HK-2 (cell line): Measurements from ENCODE around the gene C19orf33.
"Not testable (repeated sequence)": the region's sequence is repeated elsewhere in the genome, so short reads cannot be mapped to it uniquely, and the experiment has no call there.

ENCODE experiments used
- DNase-seq: peaks from one replicate; pipeline ENCODE4 v3.0.0-alpha.2; 2018; ENCODE audit not compliant: unreplicated experiment

The C19orf33 gene

GRCh38 chr19:38303517-38304351, at the start of gene C19orf33:
Gene C19orf33 (plus strand): TSS chr19:38304251. CDS start chr19:38304262, 11 bp downstream.
- peak; percentile 84 for DNase-seq

DNA sequence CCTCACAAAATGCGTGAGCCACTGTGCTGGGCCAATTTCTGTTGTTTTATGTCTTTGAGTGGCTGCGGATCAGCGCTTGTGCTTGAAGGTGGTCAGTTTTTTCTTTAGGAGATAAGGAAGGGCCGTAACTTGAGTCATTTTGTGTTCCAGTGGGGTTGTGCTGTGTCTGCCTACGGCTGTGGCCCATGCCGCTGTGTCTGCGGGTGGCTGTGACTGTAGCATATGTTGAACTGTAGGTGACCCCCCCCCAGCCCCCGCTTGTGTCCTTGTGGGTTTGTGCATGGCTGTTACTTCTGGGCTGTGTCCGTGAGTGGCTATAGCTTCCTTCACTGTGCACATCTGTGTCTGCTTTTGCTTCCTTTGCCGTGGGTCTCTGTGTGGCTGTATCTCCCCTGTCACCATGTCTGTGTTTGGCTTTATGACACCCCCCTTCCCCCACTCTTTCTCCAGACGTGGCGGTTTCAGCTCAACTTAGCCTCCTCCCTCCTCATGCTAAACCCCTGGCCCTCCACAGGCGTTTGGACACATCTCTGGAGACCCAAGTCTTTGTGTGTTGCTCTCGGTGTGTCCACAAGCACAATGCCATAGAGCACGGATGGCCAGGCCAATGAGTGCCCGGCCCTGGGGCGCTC, 48.6 kb upstream of the C19orf33 start:
- DNase-seq, result no peak

GRCh38 chr19:38261942-38262341, 42.1 kb upstream of the C19orf33 start:
- DNase-seq, result not testable (repeated sequence)

DNA sequence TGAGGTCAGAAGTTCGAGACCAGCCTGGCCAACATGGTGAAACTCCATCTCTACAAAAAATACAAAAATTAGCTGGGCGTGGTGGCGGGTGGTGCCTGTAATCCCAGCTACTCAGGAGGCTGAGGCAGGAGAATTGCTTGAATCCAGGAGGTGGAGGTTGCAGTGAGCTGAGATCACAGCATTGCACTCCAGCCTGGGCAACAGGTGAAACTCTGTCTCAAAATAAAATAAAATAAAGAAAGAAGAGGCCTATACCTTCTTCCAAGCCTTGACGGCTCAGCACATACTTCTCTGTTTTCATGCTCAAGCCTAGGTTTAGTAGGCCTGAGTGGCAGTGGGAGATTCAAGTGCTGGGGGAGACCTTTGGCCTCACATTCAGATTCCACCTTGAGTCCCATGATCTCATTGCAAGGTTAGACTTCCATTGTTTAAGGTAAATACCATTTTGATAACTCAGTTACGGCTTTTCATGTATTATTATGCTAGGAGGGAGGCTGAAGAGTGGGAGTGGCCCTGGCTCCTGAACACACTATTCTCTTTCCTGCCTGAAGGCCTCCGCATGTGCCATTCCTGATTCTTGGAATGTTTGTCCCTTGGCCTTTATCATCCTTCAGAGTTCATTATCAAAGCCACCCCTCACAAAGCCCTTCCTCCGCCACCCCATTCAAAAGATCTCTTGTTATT, 41.3 kb upstream of the C19orf33 start:
- no peak for DNase-seq

- DNase-seq, result peak; percentile 94
Observed at GRCh38 chr19:38263689-38264485, 40.2 kb upstream of the C19orf33 start.

DNA sequence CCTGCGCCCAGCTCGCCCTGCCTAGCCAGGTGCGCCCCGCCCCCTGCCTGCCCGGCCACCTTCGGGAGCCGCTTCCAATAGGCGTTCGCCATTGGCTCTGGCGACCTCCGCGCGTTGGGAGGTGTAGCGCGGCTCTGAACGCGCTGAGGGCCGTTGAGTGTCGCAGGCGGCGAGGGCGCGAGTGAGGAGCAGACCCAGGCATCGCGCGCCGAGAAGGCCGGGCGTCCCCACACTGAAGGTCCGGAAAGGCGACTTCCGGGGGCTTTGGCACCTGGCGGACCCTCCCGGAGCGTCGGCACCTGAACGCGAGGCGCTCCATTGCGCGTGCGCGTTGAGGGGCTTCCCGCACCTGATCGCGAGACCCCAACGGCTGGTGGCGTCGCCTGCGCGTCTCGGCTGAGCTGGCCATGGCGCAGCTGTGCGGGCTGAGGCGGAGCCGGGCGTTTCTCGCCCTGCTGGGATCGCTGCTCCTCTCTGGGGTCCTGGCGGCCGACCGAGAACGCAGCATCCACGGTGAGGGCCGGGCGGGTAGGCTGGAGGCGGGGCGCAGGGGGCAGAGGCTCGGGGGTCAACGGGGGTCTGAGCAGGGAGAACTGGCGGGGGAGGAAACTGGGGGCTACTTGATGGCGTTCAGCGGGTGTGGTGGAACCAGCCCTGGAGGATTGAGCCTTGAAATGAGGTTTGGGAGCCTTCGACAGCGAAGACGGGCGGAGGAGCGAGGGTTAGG, 39.4 kb upstream of the C19orf33 start, which contains the start of gene SPINT2:
SPINT2 (plus strand) TSS at position 88 of the 727 bp plus-strand sequence; CDS start at position 408, 320 bp downstream.
- DNase-seq, result no peak

DNA sequence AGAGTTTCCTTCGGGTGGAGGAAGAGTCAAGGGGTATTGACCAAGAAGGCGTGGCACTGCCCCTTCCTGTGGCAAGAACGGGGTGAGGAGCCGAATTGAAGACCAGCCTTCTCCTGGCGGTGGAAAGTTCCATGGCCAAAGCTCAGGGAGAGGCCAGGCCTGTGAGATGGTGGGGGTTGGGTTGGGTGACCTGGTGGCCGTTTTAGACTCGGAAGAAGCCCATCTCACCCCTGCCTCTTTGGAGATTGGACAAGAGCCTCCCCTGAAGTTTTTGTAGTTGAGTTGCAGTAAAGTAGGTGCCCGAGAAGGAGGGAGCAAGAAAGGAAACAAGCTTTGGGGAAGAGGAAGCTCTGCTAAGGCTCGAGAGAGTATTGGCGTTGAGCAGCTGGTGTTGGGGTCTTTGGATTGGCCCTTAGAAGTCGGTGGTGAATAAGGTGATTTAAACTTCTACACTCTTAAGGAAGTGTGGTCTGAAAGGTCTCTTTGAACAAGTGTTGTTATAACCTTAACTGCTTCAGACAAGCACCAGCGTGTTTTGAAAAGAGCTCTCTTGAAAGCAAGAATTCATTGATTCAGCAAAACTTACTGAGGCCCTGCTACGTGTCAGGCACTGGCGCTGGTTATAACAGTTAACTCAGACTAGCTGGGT, 38.7 kb upstream of the C19orf33 start:
- peak; percentile 50 for DNase-seq

DNA sequence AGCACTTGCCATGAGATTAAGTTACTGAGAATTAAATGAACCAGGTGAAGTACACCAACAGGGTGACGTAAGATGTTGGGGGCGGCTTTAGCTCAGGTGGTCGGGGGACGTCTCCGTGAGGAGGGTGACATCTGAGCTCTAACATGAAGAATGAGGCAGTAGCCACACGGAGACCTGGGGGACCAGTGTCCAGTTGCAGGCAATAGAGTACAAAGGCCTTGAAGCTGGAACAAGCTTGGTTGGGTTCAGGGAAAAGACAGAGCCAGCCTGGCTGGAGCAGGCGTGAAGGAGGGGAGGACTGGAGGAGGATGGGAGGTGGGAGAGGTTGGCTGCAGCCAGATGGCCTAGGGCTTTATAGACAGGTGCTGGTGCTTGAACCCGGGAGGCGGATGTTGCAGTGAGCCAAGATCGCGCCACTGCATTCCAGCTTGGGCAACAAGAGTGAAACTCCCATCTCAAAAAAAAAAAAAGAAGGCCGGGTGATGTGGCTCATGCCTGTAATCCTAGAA, 38.1 kb upstream of the C19orf33 start:
- DNase-seq, result peak; percentile 26

- DNase-seq, result peak; percentile 65
Observed at GRCh38 chr19:38266981-38267597, 37.0 kb upstream of the C19orf33 start.

- DNase-seq, result peak; percentile 41
Observed at GRCh38 chr19:38267761-38268483, 36.1 kb upstream of the C19orf33 start.

- DNase-seq, result no peak
Observed at GRCh38 chr19:38268539-38268938, 35.5 kb upstream of the C19orf33 start.

- DNase-seq, result peak; percentile 46
Observed at GRCh38 chr19:38270587-38271167, 33.4 kb upstream of the C19orf33 start.

GRCh38 chr19:38273499-38273898, 30.6 kb upstream of the C19orf33 start:
- no peak for DNase-seq

DNA sequence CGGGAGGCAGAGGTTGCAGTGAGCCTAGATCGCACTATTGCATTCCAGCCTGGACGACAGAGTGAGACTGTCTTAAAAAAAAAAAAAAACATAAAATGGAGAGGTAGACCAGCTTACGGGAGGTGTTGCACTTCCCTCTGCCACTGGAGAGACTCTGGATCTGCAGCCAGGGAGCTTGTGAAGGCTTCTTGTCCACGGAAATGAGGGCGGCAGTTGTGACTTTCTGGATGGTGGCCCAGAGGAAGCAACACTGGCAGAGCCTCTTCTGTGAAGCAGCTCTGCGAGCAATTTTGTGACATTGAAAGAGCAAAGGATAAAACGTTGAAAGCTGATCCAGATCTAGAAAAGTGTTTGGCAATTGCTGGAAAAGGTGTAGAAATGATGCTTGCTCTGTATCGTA, 29.3 kb upstream of the C19orf33 start:
- DNase-seq, result no peak

DNA sequence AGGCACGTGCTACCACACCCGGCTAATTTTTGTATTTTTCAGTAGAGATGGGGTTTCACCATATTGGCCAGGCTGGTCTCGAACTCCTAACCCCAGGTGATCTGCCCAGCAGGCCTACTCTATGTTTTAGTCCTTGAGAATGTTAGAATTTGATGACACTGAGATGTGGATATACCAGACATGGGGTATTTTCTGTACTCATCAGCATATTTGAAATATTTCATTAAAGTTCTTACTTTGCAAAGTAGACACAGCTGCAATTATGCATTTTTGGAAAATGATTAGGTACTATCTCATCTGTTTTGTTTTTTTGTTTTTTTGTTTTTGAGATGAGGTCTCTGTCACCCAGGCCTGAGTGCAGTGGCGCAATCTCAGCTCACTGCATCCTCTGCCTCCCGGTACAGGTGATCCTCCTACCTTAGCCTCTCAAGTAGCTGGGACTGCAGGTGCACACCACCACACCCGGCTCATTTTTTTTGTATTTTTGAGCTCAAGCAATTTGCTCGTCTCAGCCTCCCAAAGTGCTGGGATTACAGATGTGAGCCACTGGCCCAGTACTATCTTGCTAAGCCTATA, 27.0 kb upstream of the C19orf33 start:
- DNase-seq, result no peak

- no peak for DNase-seq
Observed at GRCh38 chr19:38277549-38277948, 26.5 kb upstream of the C19orf33 start.

DNA sequence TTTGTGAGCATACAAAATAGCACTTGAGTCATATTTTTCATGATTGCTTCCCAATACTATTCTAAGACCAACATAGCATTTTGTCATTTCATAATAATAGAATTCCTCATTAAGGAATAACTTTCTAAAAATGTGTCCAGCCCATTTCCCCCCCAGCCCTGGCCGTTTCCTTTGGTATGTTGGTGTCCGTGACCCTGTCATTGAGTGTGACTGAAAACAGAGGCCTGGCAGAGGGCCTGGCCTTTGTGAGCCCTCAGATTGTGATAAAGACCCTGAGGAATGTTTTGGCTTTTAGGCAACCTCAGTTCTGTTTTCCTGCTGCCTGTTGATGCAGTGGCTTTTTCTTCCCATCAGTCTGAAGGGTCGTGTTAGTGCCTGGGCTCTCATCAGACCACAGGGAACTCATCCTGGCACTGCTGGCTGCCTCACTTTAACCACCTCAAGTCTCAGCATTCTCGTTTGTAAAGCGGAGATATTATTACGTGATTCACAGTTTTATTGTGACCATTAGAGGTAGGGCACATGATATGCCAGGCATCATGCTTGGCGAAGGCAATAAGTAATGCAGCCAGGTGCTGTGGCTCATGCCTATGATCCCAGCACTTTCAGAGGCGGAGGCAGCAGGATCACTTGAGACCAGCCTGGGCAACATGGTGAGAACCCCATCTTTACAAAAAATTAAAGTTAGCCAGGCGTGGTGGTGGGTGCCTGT, 25.9 kb upstream of the C19orf33 start:
- DNase-seq, result no peak

DNA sequence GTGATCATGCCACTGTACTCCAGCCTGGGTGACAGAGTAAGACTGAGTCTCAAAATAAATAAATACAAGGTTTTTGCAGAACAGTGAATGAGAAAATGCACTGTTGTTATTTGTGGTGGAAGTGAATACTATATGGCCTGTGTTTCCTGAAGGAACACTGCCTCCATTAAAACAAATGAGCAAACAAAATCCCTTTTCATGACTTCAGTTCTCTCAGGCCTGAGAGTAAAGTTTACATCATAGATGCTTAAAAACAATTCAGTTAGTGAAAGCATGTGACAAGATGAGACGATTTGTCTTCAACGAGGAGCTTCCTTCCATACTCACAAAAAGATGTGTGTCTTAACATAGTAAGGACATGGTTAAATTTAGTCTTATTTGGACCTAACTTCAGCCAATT, 25.3 kb upstream of the C19orf33 start:
- no peak for DNase-seq
